GM18499 (cell line): ENCODE results near the gene KIAA1328.

Source experiments
- ATAC-seq: cut with Tn5 transposase; IDR thresholded peaks from one replicate; pipeline ENCODE4 v1.9.1; 2021; ENCODE audit warnings: moderate number of reproducible peaks; ENCODE audit not compliant: insufficient read depth, unreplicated experiment

Gene KIAA1328

GRCh38 chr18:37246779-37247340, 417.9 kb downstream of the KIAA1328 start:
- ATAC-seq = no peak

GRCh38 chr18:37247497-37248161, 418.7 kb downstream of the KIAA1328 start:
- no peak for ATAC-seq

- ATAC-seq = no peak
Measured at GRCh38 chr18:37248281-37248680, 419.4 kb downstream of the KIAA1328 start.

GRCh38 chr18:37249171-37249886, 420.4 kb downstream of the KIAA1328 start:
- no peak for ATAC-seq

- ATAC-seq = no peak
Measured at GRCh38 chr18:37249895-37250618, 421.1 kb downstream of the KIAA1328 start.

- no peak for ATAC-seq
Measured at GRCh38 chr18:37251679-37252078, 422.8 kb downstream of the KIAA1328 start.

- no peak for ATAC-seq
Measured at GRCh38 chr18:37252342-37252741, 423.4 kb downstream of the KIAA1328 start.

GRCh38 chr18:37252854-37253393, 424.0 kb downstream of the KIAA1328 start:
- no peak for ATAC-seq

- ATAC-seq = no peak
Measured at GRCh38 chr18:37253394-37254235, 424.7 kb downstream of the KIAA1328 start.

- ATAC-seq = no peak
Measured at GRCh38 chr18:37254236-37254754, 425.4 kb downstream of the KIAA1328 start.

- no peak for ATAC-seq
Measured at GRCh38 chr18:37254973-37255372, 426.0 kb downstream of the KIAA1328 start.

GRCh38 chr18:37258131-37258530, 429.2 kb downstream of the KIAA1328 start:
- no peak for ATAC-seq

- ATAC-seq = no peak
Measured at GRCh38 chr18:37258819-37259218, 429.9 kb downstream of the KIAA1328 start.

- no peak for ATAC-seq
Measured at GRCh38 chr18:37259711-37260110, 430.8 kb downstream of the KIAA1328 start.

GRCh38 chr18:37260367-37261093, 431.6 kb downstream of the KIAA1328 start:
- no peak for ATAC-seq

- ATAC-seq = no peak
Measured at GRCh38 chr18:37261246-37261840, 432.4 kb downstream of the KIAA1328 start.

GRCh38 chr18:37261988-37262387, 433.1 kb downstream of the KIAA1328 start:
- ATAC-seq = no peak

GRCh38 chr18:37264956-37265355, 436.0 kb downstream of the KIAA1328 start:
- ATAC-seq = no peak

GRCh38 chr18:37265382-37265781, 436.5 kb downstream of the KIAA1328 start:
- no peak for ATAC-seq
